GM06990 (cell line): ENCODE measurements around the gene CIITA.

Experiments used
- DNase-seq: peaks from one replicate; pipeline ENCODE4 v3.0.0-alpha.2; 2011; ENCODE audit not compliant: insufficient read length; ENCODE audit errors: extremely low read depth
- H3K27me3 ChIP-seq: replicated peaks from 2 replicates; pipeline ENCODE4 v1.6.0; 2011; ENCODE audit warnings: low read length; ENCODE audit not compliant: control insufficient read depth, insufficient read depth
- H3K36me3 ChIP-seq: 2 replicates; pipeline ENCODE4 v1.5.1; 2011; ENCODE audit warnings: low read length; ENCODE audit not compliant: control insufficient read depth, insufficient read depth
- H3K4me3 ChIP-seq: replicated peaks from 2 replicates; pipeline ENCODE4 v1.5.1; 2011; ENCODE audit warnings: low read depth, mild to moderate bottlenecking, control low read depth, low read length
- TF ChIP-seq, protein P1 (sequence below): IDR thresholded peaks from 2 replicates; pipeline ENCODE4 v1.5.1; 2011; ENCODE audit warnings: low read length, control low read depth, mild to moderate bottlenecking, inconsistent platforms; ENCODE audit not compliant: insufficient read depth, poor library complexity, severe bottlenecking

The CIITA gene

DNA sequence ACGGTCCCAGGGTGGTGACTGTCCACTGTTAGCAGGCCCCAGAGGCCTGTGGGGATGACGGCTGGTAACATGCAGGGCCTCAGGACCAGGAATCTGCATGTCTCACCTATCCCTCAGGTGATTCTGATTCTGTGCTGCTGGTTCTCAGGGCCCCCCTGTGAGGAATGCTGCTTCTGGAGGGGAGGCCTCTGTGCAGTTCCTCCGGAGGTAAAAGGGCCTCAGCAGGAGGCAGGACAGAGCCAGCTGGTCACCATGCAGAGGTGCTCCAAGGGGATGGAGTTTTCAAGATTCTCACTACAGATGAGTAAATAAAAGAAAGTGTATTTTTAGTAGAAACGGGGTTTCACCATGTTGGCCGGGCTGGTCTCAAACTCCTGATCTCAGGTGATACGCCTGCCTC, 101.1 kb downstream of the CIITA start:
- Histone ChIP-seq H3K4me3 (no peak overlapping the region), H3K27me3 (no peaks in the 10 kb centered on the region), H3K36me3 (peaks cover 18% of the 10 kb centered on the region)
- DNase-seq: no peak
- TF ChIP-seq, protein P1, sequence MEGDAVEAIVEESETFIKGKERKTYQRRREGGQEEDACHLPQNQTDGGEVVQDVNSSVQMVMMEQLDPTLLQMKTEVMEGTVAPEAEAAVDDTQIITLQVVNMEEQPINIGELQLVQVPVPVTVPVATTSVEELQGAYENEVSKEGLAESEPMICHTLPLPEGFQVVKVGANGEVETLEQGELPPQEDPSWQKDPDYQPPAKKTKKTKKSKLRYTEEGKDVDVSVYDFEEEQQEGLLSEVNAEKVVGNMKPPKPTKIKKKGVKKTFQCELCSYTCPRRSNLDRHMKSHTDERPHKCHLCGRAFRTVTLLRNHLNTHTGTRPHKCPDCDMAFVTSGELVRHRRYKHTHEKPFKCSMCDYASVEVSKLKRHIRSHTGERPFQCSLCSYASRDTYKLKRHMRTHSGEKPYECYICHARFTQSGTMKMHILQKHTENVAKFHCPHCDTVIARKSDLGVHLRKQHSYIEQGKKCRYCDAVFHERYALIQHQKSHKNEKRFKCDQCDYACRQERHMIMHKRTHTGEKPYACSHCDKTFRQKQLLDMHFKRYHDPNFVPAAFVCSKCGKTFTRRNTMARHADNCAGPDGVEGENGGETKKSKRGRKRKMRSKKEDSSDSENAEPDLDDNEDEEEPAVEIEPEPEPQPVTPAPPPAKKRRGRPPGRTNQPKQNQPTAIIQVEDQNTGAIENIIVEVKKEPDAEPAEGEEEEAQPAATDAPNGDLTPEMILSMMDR: no peak

DNA sequence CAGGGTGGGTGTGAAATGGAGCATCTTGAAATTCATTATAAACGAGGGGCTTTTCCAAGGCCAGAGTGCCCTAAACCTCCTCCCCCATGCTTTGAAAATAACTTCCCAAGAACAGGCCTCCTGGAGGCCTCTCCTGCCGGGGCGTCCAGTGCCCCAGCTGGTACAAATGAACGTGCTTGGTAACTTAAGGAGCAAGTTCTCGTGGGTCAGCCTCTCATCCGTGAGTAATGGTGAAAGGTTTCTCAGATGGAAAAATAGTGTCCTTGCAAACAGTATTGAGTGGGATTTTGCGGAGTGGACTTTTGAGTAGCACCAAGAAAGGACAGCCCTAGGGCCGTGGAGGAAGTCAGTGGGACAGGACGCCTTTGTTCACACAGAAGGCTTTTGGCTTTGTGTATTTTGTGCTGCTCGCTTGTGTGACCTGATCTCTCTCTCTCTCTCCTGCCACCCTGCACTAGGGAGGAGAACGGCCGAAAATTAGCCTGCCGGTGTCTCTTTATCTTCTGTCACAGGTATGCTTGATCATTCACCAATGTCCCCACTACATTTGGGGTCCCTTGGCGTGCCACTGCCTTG, 102.0 kb downstream of the CIITA start:
- Histone ChIP-seq H3K4me3 (no peak overlapping the region), H3K36me3 (peaks cover 15% of the 10 kb centered on the region), H3K27me3 (no peaks in the 10 kb centered on the region)
- TF ChIP-seq, protein P1: no peak
- DNase-seq: no peak

DNA sequence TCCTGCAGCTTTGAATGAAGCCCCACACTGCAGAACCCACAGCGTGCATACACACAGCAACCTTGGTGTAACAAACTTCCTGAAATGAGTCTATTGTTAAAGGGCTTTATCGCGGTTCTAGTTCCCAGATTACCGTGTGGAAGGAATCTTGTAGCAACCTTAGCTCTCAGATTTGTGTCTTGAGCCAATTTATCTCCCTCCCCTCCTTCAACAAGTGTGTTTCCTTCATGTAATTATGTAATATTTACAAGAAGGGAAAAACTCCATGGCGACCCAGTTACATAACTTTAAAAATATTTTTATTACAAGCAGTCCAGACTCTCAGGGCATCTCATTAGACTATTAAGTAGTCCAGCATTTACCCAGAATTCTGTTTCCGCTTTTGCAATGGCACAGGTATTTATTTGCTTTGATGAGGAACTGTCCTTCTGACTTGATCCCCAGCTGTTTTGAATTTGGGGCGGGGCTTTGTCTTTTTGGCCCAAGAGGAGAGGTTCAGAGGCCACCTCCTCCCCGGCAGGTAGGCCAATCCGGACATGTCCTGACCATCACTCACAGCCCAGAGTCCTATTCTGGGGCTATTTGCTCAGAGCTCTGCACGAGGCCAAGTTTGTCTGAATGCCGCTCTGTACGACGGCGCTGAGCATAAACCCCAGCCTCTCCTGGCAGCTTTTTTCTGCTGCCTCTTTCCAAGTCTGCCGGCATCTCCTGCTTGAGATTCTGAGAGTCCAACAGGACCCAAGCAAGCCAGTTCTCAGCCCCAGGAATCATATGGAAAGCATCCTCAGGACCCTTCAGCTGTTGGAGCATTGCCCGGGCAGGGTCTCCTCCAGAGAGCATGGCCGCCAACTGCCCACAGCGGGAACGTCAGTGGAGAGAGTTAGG, 103.0 kb downstream of the CIITA start:
- TF ChIP-seq, protein P1: no peak
- peaks cover 15% of the 10 kb centered on the region for H3K36me3 ChIP-seq
- H3K27me3 ChIP-seq: no peaks in the 10 kb centered on the region
- DNase-seq: no peak
- H3K4me3 ChIP-seq: no peak overlapping the region

DNA sequence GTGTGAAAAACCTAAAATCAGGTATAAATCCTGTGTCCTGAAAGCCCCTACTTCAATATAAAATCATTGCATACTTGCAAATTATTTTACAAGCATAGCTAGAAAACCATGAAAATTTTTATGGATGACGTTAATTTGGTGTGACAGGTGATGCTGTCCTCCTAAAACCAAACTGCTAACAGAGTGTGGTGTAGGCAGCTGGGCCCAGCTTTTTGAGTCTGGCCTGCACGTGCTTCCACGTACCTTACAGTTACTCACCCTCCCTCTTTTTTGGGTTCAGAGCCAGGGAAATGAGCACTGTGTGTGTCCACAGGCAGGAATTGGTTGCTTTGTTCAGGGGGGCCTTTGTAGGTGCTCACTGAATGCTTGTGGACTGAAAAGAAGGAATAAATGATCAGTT, 103.8 kb downstream of the CIITA start:
- TF ChIP-seq, protein P1: no peak
- DNase-seq: no peak
- peaks cover 15% of the 10 kb centered on the region for H3K36me3 ChIP-seq
- no peaks in the 10 kb centered on the region for H3K27me3 ChIP-seq
- H3K4me3 ChIP-seq: no peak overlapping the region

DNA sequence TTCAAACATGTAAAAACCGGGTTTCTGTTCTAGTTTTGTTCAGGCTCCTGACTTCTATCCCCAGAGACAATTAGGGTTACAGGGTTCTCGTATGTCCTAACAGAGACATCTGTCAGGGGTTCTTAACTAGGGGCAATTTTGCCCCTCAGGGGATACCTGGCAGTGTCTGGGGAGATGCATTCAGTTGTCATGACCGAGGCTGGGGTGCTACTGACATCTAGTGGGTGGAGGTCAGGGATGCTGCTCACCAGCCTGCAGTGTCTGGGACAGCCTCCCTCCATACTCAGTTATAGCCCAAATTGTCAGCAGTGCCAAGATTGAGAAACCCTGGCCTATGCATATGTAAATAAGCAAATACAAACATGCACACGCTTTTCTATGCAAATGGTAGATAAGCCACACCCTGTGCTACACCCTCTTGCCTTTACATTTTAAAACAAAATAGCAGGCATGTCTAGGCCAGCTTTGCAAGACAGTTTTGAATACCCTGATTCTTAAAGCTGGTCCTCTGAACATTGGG, 104.8 kb downstream of the CIITA start:
- DNase-seq: peak; percentile 52
- TF ChIP-seq, protein P1: peak; percentile 82

More for the DNA sequence above, 104.8 kb downstream of the CIITA start:
- peaks cover 15% of the 10 kb centered on the region for H3K36me3 ChIP-seq
- H3K4me3 ChIP-seq: peak overlapping the region; percentile 22; the same call in 1 of the 2 replicates
- no peaks in the 10 kb centered on the region for H3K27me3 ChIP-seq
